Cerebellar nuclear complex (tissue), 1 donor: ENCODE results near the gene SESN3.
A peak's percentile ranks its signal among the peaks of the same experiment; 100 is the strongest.
"Not testable (repeated sequence)": the region's sequence is repeated elsewhere in the genome, so short reads cannot be mapped to it uniquely, and the experiment has no call there.

Experiments used
- DNase-seq, 2 experiments: peaks; one replicate each; lab custom pipeline; 2025; lab: John Stamatoyannopoulos, UW

The SESN3 gene, protein sequence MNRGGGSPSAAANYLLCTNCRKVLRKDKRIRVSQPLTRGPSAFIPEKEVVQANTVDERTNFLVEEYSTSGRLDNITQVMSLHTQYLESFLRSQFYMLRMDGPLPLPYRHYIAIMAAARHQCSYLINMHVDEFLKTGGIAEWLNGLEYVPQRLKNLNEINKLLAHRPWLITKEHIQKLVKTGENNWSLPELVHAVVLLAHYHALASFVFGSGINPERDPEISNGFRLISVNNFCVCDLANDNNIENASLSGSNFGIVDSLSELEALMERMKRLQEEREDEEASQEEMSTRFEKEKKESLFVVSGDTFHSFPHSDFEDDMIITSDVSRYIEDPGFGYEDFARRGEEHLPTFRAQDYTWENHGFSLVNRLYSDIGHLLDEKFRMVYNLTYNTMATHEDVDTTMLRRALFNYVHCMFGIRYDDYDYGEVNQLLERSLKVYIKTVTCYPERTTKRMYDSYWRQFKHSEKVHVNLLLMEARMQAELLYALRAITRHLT

DNA sequence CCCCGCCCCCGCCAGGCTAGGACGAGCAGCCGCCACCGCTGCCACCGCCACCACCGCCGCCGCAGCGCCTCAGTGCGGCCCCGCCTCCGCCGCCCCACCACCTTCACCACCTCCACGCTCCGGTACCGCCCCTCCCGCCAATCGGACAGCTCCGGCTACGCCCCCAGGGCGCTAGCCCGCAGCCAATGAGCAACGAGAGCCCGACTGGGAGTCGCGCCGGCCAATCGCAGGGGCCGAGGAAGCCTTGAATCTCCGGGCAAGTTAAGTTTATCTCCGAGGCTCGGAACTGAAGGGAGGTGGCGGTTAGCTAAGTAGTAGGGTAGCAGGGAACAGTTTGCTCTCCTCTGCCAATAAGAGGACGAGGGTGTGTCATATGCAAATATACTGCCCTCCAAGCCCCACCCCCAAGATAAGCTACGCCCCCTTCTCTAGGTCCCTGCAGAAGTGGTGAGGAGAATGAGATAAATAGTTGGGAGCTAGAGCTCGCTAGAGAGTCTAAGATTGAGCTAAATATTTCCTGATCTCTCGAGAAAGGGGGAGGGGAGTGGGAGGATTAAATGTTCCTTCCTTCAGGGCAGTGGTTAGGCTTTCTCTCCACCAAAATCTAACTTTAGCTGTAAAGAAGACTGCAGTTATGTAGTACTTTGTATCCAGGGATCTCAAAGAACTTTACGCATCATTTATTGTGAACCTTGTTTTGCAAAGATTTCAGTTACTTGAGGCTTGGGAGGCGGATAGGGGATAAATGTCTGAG is at the start of gene SESN3:
TSS of gene SESN3 (minus strand) at position 76 of the 754 bp plus-strand sequence. CDS start 342 bp downstream, outside the sequence.
- DNase-seq: peak; percentile 98 to 99

DNA sequence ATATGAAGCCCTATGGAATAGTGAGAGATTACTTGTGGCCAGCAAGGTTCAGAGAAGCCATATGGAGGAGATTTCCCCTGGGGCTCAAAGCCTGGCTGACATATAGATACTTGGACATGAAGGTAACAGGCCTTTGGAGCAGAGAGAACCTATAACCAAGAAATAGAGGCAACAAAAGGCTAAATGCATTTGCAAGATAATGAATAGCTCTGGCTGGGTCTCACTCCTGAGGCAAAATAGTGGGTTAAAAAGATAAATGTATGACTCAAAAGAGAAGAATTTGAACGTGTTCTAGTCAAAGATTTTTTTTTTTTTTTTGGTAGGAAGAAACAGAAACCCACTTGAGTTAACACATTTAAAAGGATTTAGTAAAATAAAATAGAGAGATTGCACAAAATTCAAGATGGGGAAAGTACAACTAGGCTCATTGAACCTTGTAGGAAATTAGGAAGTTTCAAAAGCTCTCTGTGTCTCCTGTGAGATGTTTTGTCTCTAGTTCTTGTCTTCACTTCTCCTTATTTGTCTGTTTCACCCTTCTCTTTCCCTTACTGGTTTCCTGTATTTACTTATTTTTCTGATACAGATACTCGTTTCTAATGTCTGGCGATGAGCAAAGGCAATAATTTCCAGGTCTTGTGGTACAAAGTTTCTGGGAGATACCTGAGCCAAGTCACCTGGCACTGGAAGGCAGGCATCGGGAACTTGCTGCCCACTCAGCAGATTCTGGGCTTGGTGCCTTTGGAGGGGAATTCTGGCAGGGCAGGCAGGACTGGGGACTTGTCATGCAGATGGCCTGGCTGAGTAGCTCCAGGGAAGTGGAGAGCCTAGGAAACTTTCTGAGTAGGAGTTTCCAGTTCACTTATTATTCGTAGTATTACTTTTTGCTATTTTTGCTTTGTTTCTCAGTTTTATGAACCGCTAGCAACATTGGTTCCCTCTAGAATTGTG is 49.2 kb upstream of the SESN3 start:
- DNase-seq: no peak

DNA sequence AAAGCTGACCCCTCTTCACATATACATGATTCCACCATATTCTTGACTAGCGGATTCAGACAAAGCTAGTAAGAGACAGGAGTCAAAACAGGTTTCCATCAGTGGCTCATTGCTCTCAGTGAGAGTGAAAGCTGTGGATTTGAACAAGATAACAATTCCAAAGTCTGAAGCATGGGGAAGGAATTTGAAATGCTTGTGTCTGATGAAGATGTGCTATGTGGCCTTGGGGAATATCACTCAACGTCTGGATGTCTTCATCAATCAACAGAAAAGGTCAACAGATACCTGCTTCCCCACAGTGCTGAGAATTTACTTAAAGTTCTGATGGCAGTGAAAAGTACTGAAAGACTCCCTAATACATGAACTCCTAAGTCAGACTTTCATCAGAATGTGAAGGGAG is 46.9 kb upstream of the SESN3 start:
- DNase-seq: no peak

DNA sequence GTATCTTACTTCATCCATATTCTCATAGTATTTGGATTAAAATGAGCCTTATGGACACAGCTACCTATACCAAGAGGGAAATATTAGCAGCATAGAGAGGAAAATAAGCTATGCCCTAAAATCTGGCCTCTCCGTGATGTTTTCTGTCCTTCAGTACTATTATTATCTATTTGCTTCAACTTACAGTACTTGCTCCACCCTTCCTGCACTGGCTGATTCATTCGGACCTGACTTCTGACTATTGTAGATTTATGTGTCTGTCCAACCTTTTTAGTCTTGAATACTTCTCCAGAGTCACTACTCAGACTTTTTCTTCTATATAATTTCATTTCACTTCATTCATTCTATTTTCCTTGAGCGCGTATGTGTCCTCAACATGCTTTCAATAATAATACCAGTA is 45.1 kb upstream of the SESN3 start:
- no peak for DNase-seq

DNA sequence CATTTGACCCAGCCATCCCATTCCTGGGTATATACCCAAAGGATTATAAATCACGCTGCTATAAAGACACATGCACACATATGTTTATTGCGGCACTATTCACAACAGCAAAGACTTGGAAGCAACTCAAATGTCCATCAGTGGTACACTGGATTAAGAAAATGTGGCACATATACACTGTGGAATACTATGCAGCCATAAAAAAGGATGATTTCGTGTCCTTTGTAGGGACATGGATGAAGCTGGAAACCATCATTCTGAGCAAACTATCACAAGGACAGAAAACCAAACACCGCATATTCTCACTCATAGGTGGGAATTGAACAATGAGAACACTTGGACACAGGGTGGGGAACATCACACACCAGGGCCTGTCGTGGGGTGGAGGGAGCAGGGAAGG is 42.6 kb upstream of the SESN3 start:
- DNase-seq: not testable (repeated sequence)

DNA sequence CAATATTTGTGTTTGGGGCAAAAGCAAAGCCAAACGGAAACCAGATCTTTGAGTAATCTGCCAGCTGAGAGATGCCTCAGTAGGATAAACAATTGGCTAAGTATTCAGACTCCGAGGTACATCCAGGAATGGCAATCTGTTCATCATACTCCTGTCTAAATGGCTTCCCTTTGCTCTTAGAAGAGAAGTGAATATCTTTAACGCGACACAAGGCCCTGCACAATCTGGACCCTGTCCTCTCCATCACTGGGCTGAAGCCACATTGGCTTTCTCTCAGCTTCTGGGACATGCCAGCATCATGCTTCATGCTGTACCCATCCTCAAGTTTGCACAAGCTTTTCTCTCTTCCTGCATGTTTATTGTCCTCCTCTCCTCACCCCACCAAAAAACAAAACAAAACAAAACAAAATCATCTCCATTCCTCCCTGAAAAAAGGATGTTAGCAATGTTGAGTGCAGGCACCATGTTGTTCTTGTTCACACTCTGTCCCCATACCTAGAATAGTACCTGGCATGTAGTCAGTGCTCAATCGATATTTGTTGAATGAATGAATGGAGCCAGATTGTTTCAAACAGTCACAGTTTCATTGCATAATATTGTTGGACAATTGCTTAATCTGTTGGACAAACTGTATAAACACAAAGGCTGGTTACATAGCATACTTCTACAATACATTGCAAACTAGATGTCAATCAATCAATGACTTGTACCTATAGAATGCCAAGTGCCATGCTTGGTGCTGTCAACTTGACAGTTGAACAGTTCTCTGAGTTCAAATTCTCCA is 38.2 kb upstream of the SESN3 start:
- no peak for DNase-seq

DNA sequence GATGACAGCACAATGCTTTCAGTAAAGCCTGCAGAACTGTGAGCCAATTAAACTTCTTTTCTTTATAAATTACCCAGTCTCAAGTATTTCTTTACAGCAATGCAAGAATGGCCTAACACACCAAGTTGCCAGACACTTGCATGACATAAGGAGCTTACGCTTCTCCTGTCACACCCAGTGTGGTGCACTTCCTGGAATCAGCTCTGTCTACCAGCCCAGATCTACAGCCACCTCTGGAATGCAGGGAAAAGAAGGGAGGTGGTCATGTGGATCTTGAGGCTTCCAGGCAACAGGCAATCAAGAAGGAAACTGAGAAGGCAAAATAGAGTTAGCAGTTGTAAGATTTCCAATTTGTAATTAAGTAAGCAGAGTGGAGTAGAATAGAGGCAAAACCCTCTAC is 37.4 kb upstream of the SESN3 start:
- no peak for DNase-seq

DNA sequence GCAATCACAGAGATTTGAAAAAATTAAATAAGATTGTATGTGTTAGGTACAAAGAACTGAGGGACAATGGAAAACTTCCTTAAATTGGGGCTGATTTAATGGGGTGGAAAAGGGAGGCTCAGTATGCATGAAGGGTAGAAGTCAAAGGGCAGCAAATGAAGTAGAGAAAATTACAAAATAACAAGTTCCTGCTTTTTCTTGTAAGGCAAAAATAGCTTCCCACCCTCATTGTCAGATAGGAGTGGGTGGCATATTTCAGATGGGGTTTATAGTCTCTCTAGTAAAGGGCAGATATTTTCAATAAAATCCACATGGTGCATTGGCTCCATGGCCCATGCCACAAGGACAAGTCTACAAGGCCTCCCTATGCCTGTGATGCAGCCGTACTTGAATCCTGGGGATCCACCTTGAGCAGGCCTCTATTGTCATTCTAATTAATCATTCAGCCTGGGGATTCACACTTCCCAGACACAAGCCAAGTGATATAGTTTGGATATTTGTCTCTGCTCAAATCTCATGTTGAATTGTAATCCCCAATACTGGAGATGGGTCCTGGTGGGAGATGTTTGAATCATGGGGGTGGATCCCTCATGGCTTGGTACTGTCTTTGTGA is 36.7 kb upstream of the SESN3 start:
- no peak for DNase-seq

DNA sequence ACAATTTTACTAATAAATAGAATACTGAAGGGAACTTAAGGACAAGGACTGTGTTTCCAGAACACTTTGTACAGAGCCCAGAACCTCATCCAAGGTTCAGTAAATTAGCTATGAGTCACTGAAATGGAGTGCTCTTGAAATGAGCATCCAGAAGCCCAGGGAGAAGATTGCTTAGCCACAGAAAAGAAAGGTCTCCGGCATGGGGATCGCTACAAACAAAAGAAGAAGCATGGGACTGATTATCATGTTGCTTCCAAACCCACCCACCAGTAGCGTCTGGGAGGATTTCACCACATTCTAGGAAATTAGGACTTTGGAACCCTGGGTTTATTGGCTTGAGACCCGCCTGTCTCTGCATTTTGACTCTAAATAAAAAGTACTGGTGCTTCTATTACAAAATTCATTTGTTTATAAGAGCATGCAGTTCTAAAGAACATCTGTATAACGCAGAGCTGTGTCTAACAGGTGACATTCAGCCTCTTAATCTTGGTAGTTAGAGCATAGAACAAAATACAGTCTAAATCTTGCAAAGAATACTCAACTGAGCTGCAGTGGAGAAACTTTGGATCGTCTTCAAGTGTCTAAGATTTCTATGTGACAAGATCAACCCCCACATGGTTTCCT is 35.9 kb upstream of the SESN3 start:
- no peak for DNase-seq

DNA sequence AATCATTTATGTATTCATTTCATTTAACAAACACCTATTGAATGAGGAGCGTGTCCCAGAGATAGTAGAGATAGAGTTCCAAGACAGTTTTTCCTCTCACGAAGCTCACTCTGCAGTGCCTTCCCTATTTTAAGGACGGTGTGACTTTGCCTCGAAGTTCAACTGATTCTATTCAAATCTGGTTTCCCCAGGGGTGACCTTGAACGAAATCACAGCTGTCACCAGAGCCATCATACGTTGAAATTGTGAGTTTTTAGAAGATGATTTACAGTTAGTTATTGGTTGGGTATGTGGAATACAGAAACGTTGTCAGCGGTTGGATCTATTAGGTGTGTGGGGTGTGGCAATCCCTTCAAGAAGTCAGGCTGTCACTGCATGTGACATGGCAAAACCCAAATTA is 33.9 kb upstream of the SESN3 start:
- no peak for DNase-seq

DNA sequence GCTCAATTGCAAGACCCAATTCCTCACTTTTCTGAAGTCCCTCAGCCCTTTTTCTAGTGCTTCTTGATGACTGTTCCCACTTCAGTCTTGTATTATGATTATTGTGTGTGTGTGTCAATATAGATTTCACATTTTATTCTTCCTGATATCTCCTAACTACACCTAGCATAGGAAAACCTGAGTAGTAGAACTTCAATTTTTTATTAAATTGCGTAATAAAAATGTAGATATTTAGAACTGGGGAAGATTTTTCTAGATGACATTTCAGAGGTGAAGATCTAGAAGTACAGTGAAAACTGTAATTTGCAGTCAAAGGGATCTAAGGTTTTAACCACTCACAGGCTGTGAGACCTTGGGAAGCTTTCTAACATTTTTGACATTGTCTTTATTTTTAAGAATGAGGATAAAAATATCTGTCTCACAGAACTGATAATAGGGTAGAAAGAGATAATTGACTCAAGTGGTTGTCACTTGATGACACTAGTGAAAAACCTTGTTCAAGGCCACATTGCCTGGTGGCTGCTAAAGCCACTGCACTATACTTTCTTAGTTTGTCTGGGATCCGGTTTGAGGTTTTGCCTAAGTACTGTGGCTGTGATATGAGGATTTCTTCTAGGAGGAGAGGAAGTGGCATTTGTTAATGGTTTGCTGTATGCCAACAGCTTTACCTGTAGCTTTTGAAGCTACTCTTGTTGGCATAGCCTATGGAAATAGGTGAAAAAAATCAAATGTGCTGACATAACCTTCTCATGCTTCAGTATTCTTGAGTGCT is 32.2 kb upstream of the SESN3 start:
- DNase-seq: no peak

DNA sequence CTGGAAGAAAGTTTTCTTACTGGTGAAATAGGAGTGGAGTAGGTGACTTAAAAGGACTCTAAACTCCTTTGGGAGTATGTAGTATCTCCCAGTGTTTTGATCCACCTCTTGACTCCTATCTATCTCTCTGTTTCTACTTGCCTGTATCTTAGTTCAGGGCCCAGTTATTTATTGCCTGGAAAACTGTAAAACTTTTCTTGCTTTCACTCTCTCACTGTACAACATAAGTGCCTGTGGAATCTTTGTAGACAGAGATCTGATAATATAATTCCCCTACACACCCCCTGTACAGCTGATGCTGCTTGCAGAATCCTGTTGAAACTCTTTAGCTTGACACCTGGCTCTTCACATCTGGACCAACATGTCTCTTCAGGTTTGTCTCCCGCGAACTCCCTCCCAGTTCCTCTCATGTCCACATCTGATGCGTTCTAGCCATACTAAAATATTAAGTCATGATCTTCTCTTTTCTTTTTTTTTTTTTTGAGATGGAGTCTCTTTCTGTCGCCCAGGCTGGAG is 26.5 kb upstream of the SESN3 start:
- DNase-seq: no peak

DNA sequence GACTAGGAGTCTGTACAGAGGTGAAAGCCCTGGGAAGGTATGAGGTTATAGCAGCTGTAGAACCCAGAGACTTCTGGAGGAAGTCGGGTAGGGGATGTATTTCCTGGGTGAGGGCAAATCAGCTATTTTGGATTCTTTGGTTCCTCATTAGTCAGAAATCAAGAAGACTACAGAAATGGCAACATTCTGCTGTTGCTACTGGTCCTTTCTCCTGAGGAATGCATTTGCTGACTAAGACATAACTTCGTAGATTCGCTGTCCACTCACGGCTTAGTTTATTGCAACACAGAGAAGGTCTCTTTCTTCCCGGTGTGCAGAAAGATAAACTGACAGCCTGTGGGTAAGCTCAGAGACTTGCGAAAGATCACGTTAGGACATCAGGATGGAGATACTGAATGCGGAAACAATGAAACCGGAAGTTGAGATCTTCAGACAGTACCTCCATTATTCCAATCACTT is 25.3 kb upstream of the SESN3 start:
- DNase-seq: no peak

DNA sequence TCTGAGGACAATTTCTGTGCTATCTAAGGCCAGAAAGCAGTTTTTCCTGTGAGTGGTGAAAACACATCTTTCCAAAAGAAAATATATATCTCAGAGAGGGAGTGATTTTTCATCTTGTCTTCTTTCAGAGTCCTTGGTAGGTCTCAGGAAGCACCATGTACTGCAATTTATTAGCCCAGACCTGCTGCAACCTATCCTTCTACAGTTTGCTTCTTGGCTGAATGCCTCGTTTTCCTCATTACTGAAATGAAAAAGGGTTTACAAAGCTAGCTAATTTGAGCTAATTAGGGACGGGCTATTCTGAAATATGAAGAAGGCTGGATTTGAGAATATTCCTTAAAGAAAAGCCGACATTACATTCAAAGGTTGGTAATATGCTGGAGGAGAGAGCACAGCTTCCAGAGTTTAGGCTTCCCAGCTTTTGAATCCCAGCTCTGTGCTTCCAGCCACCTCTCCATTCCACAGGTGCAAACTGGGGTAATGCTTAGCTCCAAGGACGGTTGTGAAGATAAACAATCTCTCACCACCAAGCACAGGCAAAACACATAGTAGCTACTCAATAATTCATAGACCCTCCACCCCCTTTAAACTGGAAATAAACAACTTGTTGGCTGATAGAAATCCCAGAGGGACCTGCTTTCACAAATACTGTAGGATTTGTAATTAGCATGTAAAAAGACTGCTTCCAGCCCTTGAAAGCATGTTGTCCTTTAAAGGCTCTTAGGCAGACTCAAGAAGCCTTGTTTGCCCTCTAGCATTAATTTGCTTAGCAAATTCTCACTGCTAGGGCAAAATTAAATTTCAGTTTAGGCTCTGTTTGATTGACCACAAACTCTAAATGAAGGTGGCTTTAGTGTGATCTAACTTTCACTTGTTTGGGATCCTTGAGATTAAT is 24.5 kb upstream of the SESN3 start:
- no peak for DNase-seq

DNA sequence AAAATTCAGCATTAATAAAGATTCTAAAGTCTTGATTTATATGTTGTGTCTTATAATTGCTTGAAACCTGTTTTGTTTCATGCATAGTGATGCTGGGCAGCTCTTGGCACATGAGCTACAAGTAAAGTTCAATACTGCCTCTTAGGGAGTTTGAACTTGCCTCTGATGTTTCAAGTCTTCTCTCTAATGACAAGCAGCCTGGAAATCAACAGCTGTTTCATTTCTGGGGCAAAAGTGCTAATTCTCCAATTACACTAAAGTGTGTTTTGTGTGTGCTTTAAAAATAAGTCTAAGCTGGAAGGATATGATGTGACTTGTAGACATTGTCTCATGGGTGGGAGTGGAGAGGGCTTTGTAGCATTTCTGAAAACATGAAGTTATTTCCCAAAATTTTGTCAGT is 23.7 kb upstream of the SESN3 start:
- no peak for DNase-seq

DNA sequence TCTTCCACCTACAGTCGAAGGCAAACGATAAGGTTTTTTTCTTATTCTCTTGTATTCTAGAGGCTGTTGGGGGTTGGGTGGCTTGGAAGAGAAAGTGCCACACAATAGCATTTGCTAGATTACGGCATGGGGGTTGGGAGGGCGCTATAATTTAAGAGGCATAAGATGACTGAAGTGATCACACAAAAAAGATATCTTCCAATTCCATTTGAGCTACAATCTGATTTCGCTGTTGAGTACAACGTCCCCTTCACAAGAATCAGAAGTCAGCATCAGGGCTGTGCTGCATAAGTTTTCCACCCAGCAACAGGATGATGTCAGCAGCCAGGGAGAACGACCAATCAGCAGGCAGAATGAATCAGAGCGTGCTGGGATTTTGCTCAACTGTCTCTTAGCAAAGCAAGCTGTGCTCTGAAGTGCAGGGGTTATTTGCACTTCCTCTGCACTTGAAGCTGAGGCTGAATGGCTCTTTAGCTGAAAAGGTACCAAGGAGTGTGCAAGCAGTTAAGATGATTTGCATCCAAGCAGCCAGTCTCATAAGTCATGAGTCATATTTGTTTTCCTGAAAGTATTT is 23.2 kb upstream of the SESN3 start:
- DNase-seq: peak in 1 of 2 experiments; percentile 52

DNA sequence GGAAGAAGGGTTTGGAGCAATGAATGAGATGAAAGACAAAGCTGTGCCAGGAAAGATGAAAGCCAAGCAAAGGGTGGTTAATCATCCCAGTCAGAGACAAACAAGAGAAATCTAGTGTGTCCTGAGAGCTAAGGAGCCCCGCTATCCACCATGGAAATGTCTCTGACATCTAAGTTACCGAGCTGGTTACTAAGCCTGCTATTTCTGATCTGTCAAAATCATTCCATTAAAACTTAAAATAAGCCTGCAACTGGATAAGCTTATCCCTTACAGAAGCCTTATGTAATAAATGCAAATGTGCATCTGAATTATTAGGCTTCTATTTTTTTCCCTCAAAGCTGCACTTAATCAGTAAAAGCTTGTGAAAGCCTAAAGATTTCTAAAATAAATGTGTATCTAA is 22.1 kb upstream of the SESN3 start:
- DNase-seq: no peak

DNA sequence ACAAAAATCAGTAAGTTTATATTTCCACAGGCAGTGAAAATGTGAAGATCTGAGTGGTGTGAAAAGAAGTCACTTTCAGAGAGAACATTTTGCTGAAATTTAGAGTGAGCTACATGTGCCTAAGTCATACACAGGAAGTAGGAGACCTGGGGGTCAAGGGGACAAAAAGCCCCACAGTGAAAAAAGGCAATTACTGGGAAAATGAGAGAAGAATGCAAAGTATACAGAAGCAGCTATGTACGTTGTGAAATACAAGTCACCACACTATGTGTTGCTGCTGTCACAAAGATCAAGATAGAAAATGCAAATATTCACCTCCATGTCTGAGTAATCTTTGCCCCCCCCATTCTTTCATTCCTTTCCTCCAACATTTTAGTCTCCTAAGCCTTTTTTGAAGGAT is 21.6 kb upstream of the SESN3 start:
- no peak for DNase-seq
